ENCODE data around the gene POU6F2. TPM values are rescaled to one million over a fixed set of nuclear protein-coding genes. Genes with fewer than 3 reads are reported as not detected.

POU6F2 gene
- total RNA-seq, 1 donor from 2014 or later, result 0.16 TPM

DNA sequence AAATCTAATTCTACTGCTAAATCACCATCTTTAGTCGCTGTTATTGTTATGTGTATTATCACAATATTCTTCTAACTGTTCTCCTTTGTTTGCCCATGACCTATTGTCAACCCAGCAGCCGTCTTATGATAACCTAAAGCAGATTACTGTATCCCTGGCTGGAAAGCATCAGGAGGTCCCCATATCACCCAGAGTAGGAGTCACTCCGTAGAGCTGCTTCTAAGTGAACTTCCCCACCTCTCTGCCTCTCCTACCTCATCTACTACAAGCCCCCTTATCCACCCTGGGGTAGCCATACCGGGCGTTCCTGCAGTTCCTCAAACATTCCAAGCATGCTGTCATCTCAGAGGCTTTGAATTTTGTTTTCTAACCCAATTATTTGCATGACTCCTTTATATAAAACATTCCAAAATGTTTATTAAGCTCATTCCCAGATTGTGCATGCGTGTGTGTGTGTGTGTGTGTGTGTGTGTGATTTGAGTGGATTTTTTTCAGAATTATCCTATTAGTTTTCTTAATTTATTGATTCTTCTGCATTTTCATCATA lies 39.7 kb downstream of the POU6F2 start:
- Mint-ChIP-seq H3K36me3 (ENCODE audit: low read depth) (no peaks in the 10 kb centered on the region), H3K4me3 (no peak overlapping the region), H3K27me3 (no peaks in the 10 kb centered on the region), H3K9me3 (peaks cover under 1% of the 10 kb centered on the region), H3K4me1 (no peaks in the 10 kb centered on the region), H3K27ac (no peak overlapping the region)
- DNase-seq, result no peak
- intact Hi-C loops (cut with micrococcal nuclease), result no loop called here

- Mint-ChIP-seq H3K4me1 (no peaks in the 10 kb centered on the region), H3K36me3 (ENCODE audit: low read depth) (no peaks in the 10 kb centered on the region), H3K9me3 (peaks cover 6% of the 10 kb centered on the region), H3K27me3 (no peaks in the 10 kb centered on the region), H3K4me3 (no peak overlapping the region), H3K27ac (no peak overlapping the region)
- DNase-seq, result no peak
- intact Hi-C loops (cut with micrococcal nuclease), result no loop called here
These were observed 45.1 kb downstream of the POU6F2 start for GRCh38 chr7:39022796-39023195.

- H3K4me1 Mint-ChIP-seq, result no peaks in the 10 kb centered on the region
- no peak for DNase-seq
- H3K27me3 Mint-ChIP-seq, result no peaks in the 10 kb centered on the region
- H3K4me3 Mint-ChIP-seq, result no peak overlapping the region
- intact Hi-C loops (cut with micrococcal nuclease), result no loop called here
- peaks cover 4% of the 10 kb centered on the region for H3K9me3 Mint-ChIP-seq
- H3K36me3 Mint-ChIP-seq (ENCODE audit: low read depth), result no peaks in the 10 kb centered on the region
- no peak overlapping the region for H3K27ac Mint-ChIP-seq
These were observed 49.8 kb downstream of the POU6F2 start for GRCh38 chr7:39027491-39027890.

DNA sequence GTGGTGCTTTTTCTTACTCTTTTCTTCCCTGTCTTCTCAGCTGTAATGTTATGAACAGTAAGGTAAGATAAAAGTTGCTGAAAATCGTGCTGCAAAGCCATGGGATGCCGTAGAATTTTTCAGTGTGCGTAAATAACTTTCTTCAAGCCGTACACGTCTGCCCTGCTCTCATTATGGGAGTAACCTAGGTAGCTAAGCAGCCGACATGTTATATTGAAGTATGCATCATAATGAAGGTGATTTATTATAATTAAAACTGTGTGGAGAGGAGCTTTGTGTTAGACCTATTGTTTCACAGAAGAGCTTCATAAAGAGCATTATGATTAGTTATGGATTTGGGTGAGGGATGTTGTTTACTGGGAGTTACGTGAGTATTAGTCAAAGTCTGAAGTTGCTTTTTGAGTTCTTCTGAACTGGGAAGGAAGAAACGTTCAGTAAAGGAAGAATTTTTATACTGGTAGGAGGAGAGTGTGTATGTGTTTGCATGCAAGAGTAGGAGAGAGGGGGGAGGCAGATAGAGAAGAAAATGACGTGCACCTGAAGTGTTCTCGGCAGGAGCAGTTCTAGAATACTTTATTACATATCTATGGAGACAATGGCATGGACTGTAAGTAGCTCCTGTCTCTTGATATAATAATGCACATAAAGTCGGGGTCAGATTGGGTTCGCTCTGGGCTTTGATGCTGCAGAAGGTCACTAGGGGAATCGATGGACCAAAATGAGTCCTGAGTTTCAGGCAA lies 56.3 kb downstream of the POU6F2 start:
- intact Hi-C loops (cut with micrococcal nuclease), result no loop called here
- H3K4me1 Mint-ChIP-seq, result no peaks in the 10 kb centered on the region
- H3K27ac Mint-ChIP-seq, result no peak overlapping the region
- no peaks in the 10 kb centered on the region for H3K36me3 Mint-ChIP-seq (ENCODE audit: low read depth)
- H3K9me3 Mint-ChIP-seq, result no peaks in the 10 kb centered on the region
- no peak for DNase-seq
- H3K27me3 Mint-ChIP-seq, result no peaks in the 10 kb centered on the region
- H3K4me3 Mint-ChIP-seq, result no peak overlapping the region

DNA sequence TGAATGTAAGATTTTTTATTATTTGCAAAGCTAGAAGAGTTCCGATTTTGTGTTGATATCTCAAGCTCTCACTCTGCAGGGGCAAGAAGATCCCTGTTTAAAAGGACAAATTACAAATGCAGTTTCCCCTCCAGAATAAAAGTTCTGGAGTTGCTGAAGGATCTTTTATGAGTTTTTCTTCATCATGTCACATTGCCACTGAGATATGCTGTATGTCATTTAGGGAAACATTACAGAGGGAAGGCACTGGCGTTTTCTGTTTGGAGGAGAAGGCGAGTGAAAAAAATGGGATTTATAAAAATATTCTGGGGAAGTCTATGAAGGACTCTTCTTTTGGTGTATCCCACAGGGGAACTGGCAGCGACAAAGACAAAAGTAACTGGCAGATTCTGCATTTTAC lies 57.4 kb downstream of the POU6F2 start:
- Mint-ChIP-seq H3K9me3 (no peaks in the 10 kb centered on the region), H3K4me1 (no peaks in the 10 kb centered on the region), H3K27ac (no peak overlapping the region), H3K27me3 (no peaks in the 10 kb centered on the region), H3K36me3 (ENCODE audit: low read depth) (no peaks in the 10 kb centered on the region), H3K4me3 (no peak overlapping the region)
- intact Hi-C loops (cut with micrococcal nuclease), result no loop called here
- DNase-seq, result no peak

DNA sequence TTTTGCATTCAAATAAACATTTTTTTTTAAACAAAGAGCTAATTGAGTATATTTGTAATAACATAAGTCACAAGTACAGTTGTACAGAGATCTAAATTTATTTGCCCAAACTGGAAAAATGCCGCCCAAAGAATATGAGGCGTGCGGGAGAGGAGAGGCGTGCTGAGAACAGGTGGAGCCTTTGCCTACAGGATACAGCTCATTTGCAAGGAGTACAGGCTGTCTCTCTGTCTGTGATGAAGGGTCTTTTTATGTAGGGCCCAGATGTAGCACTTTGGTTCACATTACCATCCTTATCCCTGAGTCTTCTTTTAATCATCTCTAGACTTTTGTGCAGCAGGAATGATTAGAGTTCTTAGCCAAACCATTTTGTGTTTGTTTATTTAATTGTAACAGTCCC lies 58.2 kb downstream of the POU6F2 start:
- H3K4me3 Mint-ChIP-seq, result no peak overlapping the region
- intact Hi-C loops (cut with micrococcal nuclease), result no loop called here
- no peak for DNase-seq
- no peaks in the 10 kb centered on the region for H3K36me3 Mint-ChIP-seq (ENCODE audit: low read depth)
- no peaks in the 10 kb centered on the region for H3K27me3 Mint-ChIP-seq
- H3K9me3 Mint-ChIP-seq, result no peaks in the 10 kb centered on the region
- H3K4me1 Mint-ChIP-seq, result no peaks in the 10 kb centered on the region
- no peak overlapping the region for H3K27ac Mint-ChIP-seq

DNA sequence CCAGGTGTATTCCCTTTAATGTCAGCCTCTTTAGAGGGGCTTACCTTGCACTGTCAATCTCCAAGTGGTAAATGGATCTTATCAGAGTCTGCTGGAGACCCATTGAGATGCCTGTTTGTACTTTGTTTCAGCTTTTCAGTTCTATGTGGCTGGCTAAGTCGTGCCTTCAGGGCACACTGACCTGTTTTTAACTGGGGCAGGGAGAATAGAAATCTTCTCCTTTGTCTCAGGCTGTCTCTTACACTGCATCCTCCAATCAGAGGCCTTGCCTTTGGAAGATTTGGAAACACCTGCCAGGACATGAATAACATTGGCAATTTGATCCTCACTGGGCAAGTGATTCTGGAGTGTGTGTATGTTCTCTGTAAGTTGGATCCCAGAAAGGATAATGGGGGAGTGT lies 65.0 kb downstream of the POU6F2 start:
- no peak for DNase-seq
- Mint-ChIP-seq H3K27me3 (no peaks in the 10 kb centered on the region), H3K27ac (no peak overlapping the region), H3K36me3 (ENCODE audit: low read depth) (no peaks in the 10 kb centered on the region), H3K9me3 (no peaks in the 10 kb centered on the region), H3K4me1 (no peaks in the 10 kb centered on the region), H3K4me3 (no peak overlapping the region)
- intact Hi-C loops (cut with micrococcal nuclease), result no loop called here

- Mint-ChIP-seq H3K36me3 (ENCODE audit: low read depth) (no peaks in the 10 kb centered on the region), H3K27ac (no peak overlapping the region), H3K4me1 (no peaks in the 10 kb centered on the region), H3K27me3 (no peaks in the 10 kb centered on the region), H3K9me3 (no peaks in the 10 kb centered on the region), H3K4me3 (no peak overlapping the region)
- DNase-seq, result no peak
- intact Hi-C loops (cut with micrococcal nuclease), result no loop called here
These were observed 65.8 kb downstream of the POU6F2 start for GRCh38 chr7:39043531-39043930.

GRCh38 chr7:39044489-39044888 lies 66.8 kb downstream of the POU6F2 start:
- Mint-ChIP-seq H3K27me3 (peaks cover 2% of the 10 kb centered on the region), H3K4me3 (no peak overlapping the region), H3K36me3 (ENCODE audit: low read depth) (no peaks in the 10 kb centered on the region), H3K27ac (no peak overlapping the region), H3K4me1 (no peaks in the 10 kb centered on the region), H3K9me3 (no peaks in the 10 kb centered on the region)
- intact Hi-C loops (cut with micrococcal nuclease), result no loop called here
- DNase-seq, result no peak

GRCh38 chr7:39045231-39045630 lies 67.5 kb downstream of the POU6F2 start:
- DNase-seq, result no peak
- Mint-ChIP-seq H3K9me3 (no peaks in the 10 kb centered on the region), H3K4me3 (no peak overlapping the region), H3K27me3 (peaks cover 2% of the 10 kb centered on the region), H3K27ac (no peak overlapping the region), H3K36me3 (ENCODE audit: low read depth) (no peaks in the 10 kb centered on the region), H3K4me1 (no peaks in the 10 kb centered on the region)
- intact Hi-C loops (cut with micrococcal nuclease), result no loop called here

GRCh38 chr7:39051279-39051678 lies 73.6 kb downstream of the POU6F2 start:
- Mint-ChIP-seq H3K27ac (no peak overlapping the region), H3K9me3 (no peaks in the 10 kb centered on the region), H3K27me3 (peaks cover 2% of the 10 kb centered on the region), H3K36me3 (ENCODE audit: low read depth) (no peaks in the 10 kb centered on the region), H3K4me1 (no peaks in the 10 kb centered on the region), H3K4me3 (no peak overlapping the region)
- intact Hi-C loops (cut with micrococcal nuclease), result no loop called here
- DNase-seq, result no peak

DNA sequence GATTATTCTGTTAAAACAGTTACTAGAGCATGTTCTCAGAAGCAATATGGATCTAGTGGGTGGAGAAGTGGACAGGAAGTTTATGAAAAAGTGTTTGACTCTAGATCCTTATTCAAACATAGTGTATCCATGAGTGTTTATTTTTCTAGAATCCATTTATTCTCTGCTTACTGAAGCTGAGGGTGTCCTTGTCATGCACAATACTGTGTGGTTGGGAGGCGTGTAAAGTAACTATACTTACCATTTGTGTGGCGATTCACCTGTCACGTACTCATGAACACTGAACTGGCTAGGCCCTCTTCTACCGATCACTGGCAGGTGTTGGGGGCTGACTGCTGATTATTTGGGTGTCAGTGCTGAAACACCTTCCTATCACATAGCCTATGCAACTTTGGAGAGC lies 74.0 kb downstream of the POU6F2 start:
- Mint-ChIP-seq H3K9me3 (no peaks in the 10 kb centered on the region), H3K27ac (no peak overlapping the region), H3K4me3 (no peak overlapping the region), H3K27me3 (peaks cover 2% of the 10 kb centered on the region), H3K36me3 (ENCODE audit: low read depth) (no peaks in the 10 kb centered on the region), H3K4me1 (no peaks in the 10 kb centered on the region)
- no peak for DNase-seq
- intact Hi-C loops (cut with micrococcal nuclease), result no loop called here

GRCh38 chr7:39054731-39055130 lies 77.0 kb downstream of the POU6F2 start:
- H3K36me3 Mint-ChIP-seq (ENCODE audit: low read depth), result no peaks in the 10 kb centered on the region

GRCh38 chr7:39056153-39056552 lies 78.4 kb downstream of the POU6F2 start:
- Mint-ChIP-seq H3K9me3 (no peaks in the 10 kb centered on the region), H3K27ac (no peak overlapping the region), H3K4me3 (no peak overlapping the region), H3K27me3 (no peaks in the 10 kb centered on the region), H3K4me1 (no peaks in the 10 kb centered on the region), H3K36me3 (ENCODE audit: low read depth) (no peaks in the 10 kb centered on the region)
- no peak for DNase-seq
- intact Hi-C loops (cut with micrococcal nuclease), result no loop called here

More at GRCh38 chr7:39054731-39055130, 77.0 kb downstream of the POU6F2 start:
- no peak for DNase-seq
- Mint-ChIP-seq H3K9me3 (no peaks in the 10 kb centered on the region), H3K27me3 (no peaks in the 10 kb centered on the region), H3K4me1 (no peaks in the 10 kb centered on the region), H3K27ac (no peak overlapping the region), H3K4me3 (no peak overlapping the region)
- intact Hi-C loops (cut with micrococcal nuclease), result no loop called here

GRCh38 chr7:39062811-39063210 lies 85.1 kb downstream of the POU6F2 start:
- no peaks in the 10 kb centered on the region for H3K36me3 Mint-ChIP-seq (ENCODE audit: low read depth)
- intact Hi-C loops (cut with micrococcal nuclease), result no loop called here
- no peak overlapping the region for H3K27ac Mint-ChIP-seq
- no peaks in the 10 kb centered on the region for H3K9me3 Mint-ChIP-seq
- no peaks in the 10 kb centered on the region for H3K4me1 Mint-ChIP-seq
- no peak overlapping the region for H3K4me3 Mint-ChIP-seq
- H3K27me3 Mint-ChIP-seq, result no peaks in the 10 kb centered on the region
- no peak for DNase-seq
